GM23338 (cell line): ENCODE measurements around the gene NUAK2. TPM values are rescaled to one million over a fixed set of nuclear protein-coding genes. Genes with fewer than 3 reads are reported as not detected.

Experiments used
- ATAC-seq: fragments of 200-7000 bp; cut with Tn5 transposase; 3 replicates; pipeline ENCODE4 v1.9.1; 2020
- DNase-seq: peaks from one replicate; pipeline ENCODE4 v3.0.0-alpha.2; 2015; ENCODE audit warnings: low spot score
- H2AFZ ChIP-seq: fragments of 200-600 bp; sonication (generic); 2 replicates; pipeline ENCODE4 v1.8.0; 2016; ENCODE audit warnings: antibody characterized with exemption, mild to moderate bottlenecking, moderate library complexity
- H3F3A ChIP-seq: fragments of 200-600 bp; sonication (generic); replicated peaks from 2 replicates; pipeline ENCODE4 v1.8.0; 2017; ENCODE audit warnings: antibody characterized with exemption, mixed run types, low read depth
- H3K27ac ChIP-seq: fragments of 200-600 bp; sonication (generic); 2 replicates; pipeline ENCODE4 v1.6.1; 2016; ENCODE audit warnings: low read depth
- H3K27me3 ChIP-seq: fragments of 200-600 bp; sonication (generic); 2 replicates; pipeline ENCODE4 v1.8.0; 2016; ENCODE audit warnings: mild to moderate bottlenecking, mixed run types, moderate library complexity; ENCODE audit not compliant: insufficient read depth
- H3K36me3 ChIP-seq: fragments of 200-600 bp; sonication (generic); 2 replicates; pipeline ENCODE4 v1.8.0; 2016; ENCODE audit warnings: mild to moderate bottlenecking; ENCODE audit not compliant: insufficient read depth
- H3K4me1 ChIP-seq: fragments of 200-600 bp; sonication (generic); 2 replicates; pipeline ENCODE4 v1.8.0; 2016; ENCODE audit warnings: mild to moderate bottlenecking, moderate library complexity; ENCODE audit not compliant: insufficient read depth
- H3K4me2 ChIP-seq: fragments of 200-600 bp; sonication (generic); 2 replicates; pipeline ENCODE4 v1.7.1; 2017; ENCODE audit warnings: mixed run types
- H3K4me3 ChIP-seq: fragments of 200-600 bp; sonication (generic); 2 replicates; pipeline ENCODE4 v1.6.1; 2016; ENCODE audit warnings: mixed run types
- H3K79me2 ChIP-seq: fragments of 200-600 bp; sonication (generic); replicated peaks from 2 replicates; pipeline ENCODE4 v1.8.0; 2017; ENCODE audit warnings: mild to moderate bottlenecking; ENCODE audit not compliant: insufficient read depth
- H3K9me2 ChIP-seq: fragments of 200-600 bp; sonication (generic); 2 replicates; pipeline ENCODE4 v1.8.0; 2017; ENCODE audit not compliant: insufficient read depth
- H4K20me1 ChIP-seq: fragments of 200-600 bp; sonication (generic); replicated peaks from 2 replicates; pipeline ENCODE4 v1.8.0; 2017; ENCODE audit warnings: mild to moderate bottlenecking; ENCODE audit not compliant: insufficient read depth
- H3K27ac Mint-ChIP-seq: 2 replicates; pipeline ENCODE4 v1.8.0; 2020; ENCODE audit warnings: inconsistent platforms, mild to moderate bottlenecking, moderate library complexity, mixed read lengths
- H3K27me3 Mint-ChIP-seq: 3 replicates; pipeline ENCODE4 v1.8.0; 2022; ENCODE audit warnings: low read depth, mild to moderate bottlenecking, moderate library complexity, mixed read lengths, inconsistent platforms; ENCODE audit not compliant: insufficient read depth, poor library complexity
- H3K36me3 Mint-ChIP-seq: 3 replicates; pipeline ENCODE4 v1.8.0; 2021; ENCODE audit warnings: low read depth, mild to moderate bottlenecking, inconsistent platforms, moderate library complexity, mixed read lengths
- H3K4me1 Mint-ChIP-seq: 3 replicates; pipeline ENCODE4 v1.8.0; 2020; ENCODE audit warnings: mild to moderate bottlenecking, inconsistent platforms, mixed read lengths
- H3K4me3 Mint-ChIP-seq: 3 replicates; pipeline ENCODE4 v1.8.0; 2021; ENCODE audit warnings: moderate library complexity, mild to moderate bottlenecking, inconsistent platforms, mixed read lengths
- H3K9me3 Mint-ChIP-seq: 3 replicates; pipeline ENCODE4 v1.8.0; 2020; ENCODE audit warnings: moderate library complexity, mild to moderate bottlenecking, inconsistent platforms, mixed read lengths
- CTCF ChIP-seq, 2 experiments: fragments of 200-600 bp in 1 of 2; sonication (generic) in 1 of 2; conservative IDR thresholded peaks; 2 replicates each; pipeline versions ENCODE4 v1.5.1 to v1.6.1; 2016 to 2017; ENCODE audit warnings: antibody characterized with exemption in 2 of 2, low read depth in 2 of 2, mild to moderate bottlenecking in 2 of 2, moderate library complexity in 1 of 2
- EZH2 ChIP-seq: fragments of 200-600 bp; sonication (generic); IDR thresholded peaks from one replicate; pipeline ENCODE4 v1.8.0; 2017; ENCODE audit warnings: antibody characterized with exemption, mild to moderate bottlenecking, low read depth; ENCODE audit not compliant: unreplicated experiment
- EZH2phosphoT487 ChIP-seq: fragments of 200-600 bp; sonication (generic); IDR thresholded peaks from one replicate; pipeline ENCODE4 v1.8.1; 2018; ENCODE audit warnings: antibody characterized with exemption; ENCODE audit not compliant: unreplicated experiment
- JUNB ChIP-seq: IDR thresholded peaks from one replicate; pipeline ENCODE4 v1.6.1; 2016; ENCODE audit warnings: antibody characterized with exemption; ENCODE audit not compliant: unreplicated experiment
- NANOG ChIP-seq: IDR thresholded peaks from 2 replicates; pipeline ENCODE4 v1.6.1; 2016; ENCODE audit warnings: antibody characterized with exemption, borderline replicate concordance
- REST ChIP-seq: IDR thresholded peaks from one replicate; pipeline ENCODE4 v1.6.1; 2018; ENCODE audit warnings: antibody characterized with exemption; ENCODE audit not compliant: unreplicated experiment
- STAT1 ChIP-seq: IDR thresholded peaks from one replicate; pipeline ENCODE4 v1.6.1; 2016; ENCODE audit warnings: antibody characterized with exemption; ENCODE audit not compliant: unreplicated experiment
- ZNF114 ChIP-seq: fragments of 250-450 bp; sonication (Bioruptor Pico); IDR thresholded peaks from 2 replicates; pipeline ENCODE4 v1.5.0; 2020; ENCODE audit warnings: mild to moderate bottlenecking, moderate library complexity
- ZNF331 ChIP-seq: fragments of 250-450 bp; sonication (Bioruptor Pico); IDR thresholded peaks from 2 replicates; pipeline ENCODE4 v1.5.0; 2020; ENCODE audit warnings: low read depth, mild to moderate bottlenecking, moderate library complexity
- ZNF462 ChIP-seq: fragments of 250-450 bp; sonication (Bioruptor Pico); IDR thresholded peaks from 2 replicates; pipeline ENCODE4 v1.5.0; 2020; ENCODE audit warnings: mild to moderate bottlenecking, moderate library complexity
- polyA plus RNA-seq: library from polyadenylated mRNA; unstranded; fragments of >200 nt; fragmentation: Nextera tagmentation; extraction: Ambion mirVana; gene quantifications from 2 replicates; pipeline ENCODE4 v1.2.1, GENCODE V29; 2016
- total RNA-seq: library from RNA; depleted of rRNA; stranded (reverse); fragments of >200 nt; shearing (Covaris generic); gene quantifications from 2 replicates; pipeline ENCODE4 v1.2.3, GENCODE V29; 2014

NUAK2 gene
- total and polyA plus RNA-seq, 2 experiments from 2014 or later, result 7.8 to 15.3 TPM

- TF ChIP-seq ZNF462 (CRISPR knock-in tag) (peak; percentile 46; the same call in 1 of the 2 replicates), ZNF331 (CRISPR knock-in tag) (no peak), EZH2phosphoT487 (no peak), JUNB (peak; percentile 54), ZNF114 (CRISPR knock-in tag) (no peak), STAT1 (no peak)
Observed at GRCh38 chr1:205294175-205294917, 27.2 kb downstream of the NUAK2 start (continued).

GRCh38 chr1:205293350-205294074, 28.0 kb downstream of the NUAK2 start:
- no peaks in the 10 kb centered on the region for H4K20me1 ChIP-seq
- ATAC-seq, result peak; percentile 3; the same call in 1 of the 3 replicates
- Mint-ChIP-seq H3K4me1 (peaks cover 48% of the 10 kb centered on the region), H3K36me3 (no peaks in the 10 kb centered on the region), H3K4me3 (no peak overlapping the region), H3K9me3 (no peaks in the 10 kb centered on the region), H3K27ac (peak overlapping the region; percentile 98), H3K27me3 (peaks cover 26% of the 10 kb centered on the region)
- H3K4me2 ChIP-seq, result peak overlapping the region; percentile 42; the same call in 1 of the 2 replicates
- H3K4me3 ChIP-seq, result no peak overlapping the region
- no peaks in the 10 kb centered on the region for H3K36me3 ChIP-seq
- H2AFZ ChIP-seq, result no peak overlapping the region
- H3F3A ChIP-seq, result peaks cover 7% of the 10 kb centered on the region
- no peaks in the 10 kb centered on the region for H3K9me2 ChIP-seq
- H3K4me1 ChIP-seq, result peaks cover 28% of the 10 kb centered on the region
- no peaks in the 10 kb centered on the region for H3K79me2 ChIP-seq
- peak overlapping the region; percentile 97 for H3K27ac ChIP-seq
- no peaks in the 10 kb centered on the region for H3K27me3 ChIP-seq
- no peak for DNase-seq
- TF ChIP-seq EZH2, result no peak
- TF ChIP-seq NANOG, result no peak
- no peak for TF ChIP-seq REST
- TF ChIP-seq ZNF331 (CRISPR knock-in tag), result no peak
- no peak for TF ChIP-seq ZNF114 (CRISPR knock-in tag)
- no peak for TF ChIP-seq CTCF (conservative IDR thresholded peaks at IDR 0.05; ENCODE audit: low read depth in 2 of 2)
